ENCODE measurements around the gene ALG14. TPM values are rescaled to one million over a fixed set of nuclear protein-coding genes. Genes with fewer than 3 reads are reported as not detected.

ALG14 gene
- total RNA-seq, 1 donor from 2014 or later, result 5.5 TPM

- DNase-seq (ENCODE audit: low read depth, low spot score), result no peak
- TF ChIP-seq CTCF (conservative IDR thresholded peaks at IDR 0.05), result no peak
- H3K4me3 Mint-ChIP-seq, result no peak overlapping the region
- peaks cover 16% of the 10 kb centered on the region for H3K4me1 Mint-ChIP-seq
- no peaks in the 10 kb centered on the region for H3K9me3 Mint-ChIP-seq
- no peak overlapping the region for H3K27ac Mint-ChIP-seq (ENCODE audit: unreplicated experiment)
- H3K27me3 Mint-ChIP-seq (ENCODE audit: low read depth), result no peaks in the 10 kb centered on the region
- no peaks in the 10 kb centered on the region for H3K36me3 Mint-ChIP-seq (ENCODE audit: low read depth)
Observed at GRCh38 chr1:95076034-95076433, 3.3 kb upstream of the ALG14 start.

GRCh38 chr1:95073446-95073845, 695 bp upstream of the ALG14 start:
- no peak for TF ChIP-seq CTCF (conservative IDR thresholded peaks at IDR 0.05)
- H3K4me3 Mint-ChIP-seq, result peak overlapping the region; percentile 96
- H3K36me3 Mint-ChIP-seq (ENCODE audit: low read depth), result no peaks in the 10 kb centered on the region
- peaks cover 16% of the 10 kb centered on the region for H3K4me1 Mint-ChIP-seq
- DNase-seq (ENCODE audit: low read depth, low spot score), result no peak
- peak overlapping the region; percentile 89 for H3K27ac Mint-ChIP-seq (ENCODE audit: unreplicated experiment)
- H3K27me3 Mint-ChIP-seq (ENCODE audit: low read depth), result no peaks in the 10 kb centered on the region
- no peaks in the 10 kb centered on the region for H3K9me3 Mint-ChIP-seq

GRCh38 chr1:95072117-95072516, 634 bp downstream of the ALG14 start:
- TF ChIP-seq CTCF (conservative IDR thresholded peaks at IDR 0.05), result no peak
- Mint-ChIP-seq H3K4me1 (peaks cover 16% of the 10 kb centered on the region), H3K9me3 (no peaks in the 10 kb centered on the region), H3K27me3 (ENCODE audit: low read depth) (no peaks in the 10 kb centered on the region), H3K36me3 (ENCODE audit: low read depth) (no peaks in the 10 kb centered on the region), H3K4me3 (peak overlapping the region; percentile 96), H3K27ac (ENCODE audit: unreplicated experiment) (peak overlapping the region; percentile 89)
- no peak for DNase-seq (ENCODE audit: low read depth, low spot score)

- Mint-ChIP-seq H3K27me3 (ENCODE audit: low read depth) (no peaks in the 10 kb centered on the region), H3K36me3 (ENCODE audit: low read depth) (no peaks in the 10 kb centered on the region), H3K4me1 (peaks cover 16% of the 10 kb centered on the region), H3K27ac (ENCODE audit: unreplicated experiment) (no peak overlapping the region), H3K9me3 (no peaks in the 10 kb centered on the region), H3K4me3 (peak overlapping the region; percentile 96)
- TF ChIP-seq CTCF (conservative IDR thresholded peaks at IDR 0.05), result no peak
- no peak for DNase-seq (ENCODE audit: low read depth, low spot score)
Observed at GRCh38 chr1:95071539-95071938, 1.2 kb downstream of the ALG14 start.

- no peak for DNase-seq (ENCODE audit: low read depth, low spot score)
- no peak for TF ChIP-seq CTCF (conservative IDR thresholded peaks at IDR 0.05)
- H3K27ac Mint-ChIP-seq (ENCODE audit: unreplicated experiment), result no peak overlapping the region
- no peak overlapping the region for H3K4me3 Mint-ChIP-seq
- H3K36me3 Mint-ChIP-seq (ENCODE audit: low read depth), result no peaks in the 10 kb centered on the region
- H3K9me3 Mint-ChIP-seq, result no peaks in the 10 kb centered on the region
- no peaks in the 10 kb centered on the region for H3K27me3 Mint-ChIP-seq (ENCODE audit: low read depth)
- peaks cover 16% of the 10 kb centered on the region for H3K4me1 Mint-ChIP-seq
Observed at GRCh38 chr1:95069710-95070093, 3.0 kb downstream of the ALG14 start.

Measured in neural crest cell (in vitro differentiated cells).